ENCODE measurements around the gene FMNL2. TPM values are rescaled to one million over a fixed set of nuclear protein-coding genes. Genes with fewer than 3 reads are reported as not detected.

Gene FMNL2
- total RNA-seq, 2 experiments from 2014 or later = 0.46 to 0.64 TPM

DNA sequence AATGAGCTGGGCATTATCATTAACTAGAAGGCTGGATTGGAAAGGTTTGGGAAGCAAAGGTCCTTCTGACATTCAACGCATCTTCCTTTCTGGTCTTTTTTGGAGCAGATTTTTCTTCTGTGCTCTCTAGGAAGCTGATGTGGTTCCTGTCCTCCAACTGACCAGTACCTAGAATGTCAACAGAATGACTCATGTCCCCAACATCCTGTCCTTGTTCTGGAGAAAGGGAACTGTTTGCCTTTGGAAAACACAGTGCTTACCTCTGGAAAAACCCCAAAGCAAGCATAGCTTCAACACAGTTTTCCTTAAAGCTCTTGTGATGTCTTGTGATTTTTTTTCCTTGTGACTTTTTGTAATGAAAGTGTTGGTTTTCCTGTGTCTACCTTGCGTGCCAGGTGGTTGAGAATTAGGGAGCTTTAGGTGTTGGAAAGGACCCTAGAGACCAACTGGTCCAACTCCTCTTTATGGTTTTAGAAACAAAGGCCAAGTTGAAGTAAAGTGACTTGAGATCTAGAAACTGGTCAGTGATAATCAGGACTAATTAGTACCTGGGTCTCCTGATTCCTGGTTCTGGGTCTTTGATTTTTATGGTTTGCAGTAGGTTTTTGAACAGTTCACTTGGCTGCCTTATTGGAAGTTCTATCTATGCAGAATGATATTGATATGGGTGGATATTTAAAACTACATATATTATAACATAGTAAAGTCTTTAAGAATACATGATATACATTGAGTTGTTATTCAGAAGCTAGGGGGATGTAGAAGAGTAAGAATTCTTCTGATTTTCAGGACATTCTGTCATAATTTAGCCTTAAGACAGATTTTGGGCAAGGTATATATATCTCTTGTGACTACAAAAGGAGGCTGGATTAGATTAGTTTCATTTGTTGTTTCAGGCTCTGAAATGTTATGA is 70.5 kb downstream of the FMNL2 start:
- H3K36me3 Mint-ChIP-seq (ENCODE audit: low read depth) = no peaks in the 10 kb centered on the region
- DNase-seq = no peak
- no peak overlapping the region for H3K27ac Mint-ChIP-seq
- POLR2A ChIA-PET = no interaction called here
- CTCF ChIA-PET = interaction anchor here (1.1 kb wide), 1 partner anchor 9 kb away, joined by 3 read pairs; no protein-coding TSS in a partner anchor
- peaks cover 40% of the 10 kb centered on the region for H3K4me1 Mint-ChIP-seq
- no peaks in the 10 kb centered on the region for H3K9me3 Mint-ChIP-seq
- peaks cover 8% of the 10 kb centered on the region for H3K27me3 Mint-ChIP-seq
- H3K4me3 Mint-ChIP-seq = no peak overlapping the region

DNA sequence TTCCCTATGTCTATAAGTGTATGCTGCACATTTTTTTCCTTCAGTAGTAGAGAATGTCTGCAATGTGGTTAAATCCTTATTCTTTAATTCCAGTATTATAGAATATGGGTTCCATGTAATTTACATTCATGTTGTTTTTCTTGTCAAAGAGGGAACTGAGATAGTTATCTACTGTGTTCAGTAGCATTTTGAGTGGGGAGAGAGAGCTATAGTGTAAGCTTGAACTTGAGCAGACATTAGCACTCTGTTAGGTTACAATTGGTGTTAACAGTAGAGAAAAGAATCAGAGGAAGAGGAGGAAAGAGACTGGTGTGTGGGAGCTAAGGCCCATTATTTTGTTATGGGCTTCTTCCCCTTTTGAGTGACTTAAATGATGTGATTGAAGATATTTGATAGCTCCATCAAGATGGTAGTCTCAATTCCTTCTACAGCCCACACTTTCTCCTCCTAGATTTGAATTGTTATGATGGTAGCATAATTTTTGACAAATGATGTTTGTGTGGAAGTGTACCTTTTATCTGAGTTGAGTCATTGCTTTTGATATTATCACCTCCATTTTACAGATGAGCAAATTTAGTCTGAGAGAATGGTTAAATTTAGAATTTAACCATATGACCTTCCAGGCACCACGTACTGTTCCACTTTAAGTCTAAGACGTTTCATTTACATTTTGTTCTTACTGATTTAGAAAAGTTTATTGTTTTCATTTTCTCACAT is 71.3 kb downstream of the FMNL2 start:
- CTCF ChIA-PET = interaction anchor here (1.1 kb wide), 1 partner anchor 9 kb away, joined by 3 read pairs; no protein-coding TSS in a partner anchor

DNA sequence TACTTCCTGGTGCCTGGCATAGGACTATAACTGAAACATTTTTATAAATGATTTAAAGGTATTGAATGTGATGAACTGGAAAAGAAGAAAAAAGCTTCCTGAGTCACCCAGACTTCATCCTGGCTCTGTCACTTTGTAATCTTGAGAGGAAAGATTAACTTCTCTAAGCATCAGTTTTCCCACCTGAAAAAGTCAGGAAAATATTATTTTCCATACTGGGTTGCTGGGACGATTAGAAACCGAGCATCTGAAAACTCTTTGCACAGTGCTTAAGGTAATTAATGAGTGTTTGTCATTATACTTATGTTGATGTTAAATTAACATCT is 71.8 kb downstream of the FMNL2 start:
- Mint-ChIP-seq H3K36me3 (ENCODE audit: low read depth) (no peaks in the 10 kb centered on the region), H3K4me3 (peak overlapping the region; percentile 57), H3K27me3 (peaks cover 8% of the 10 kb centered on the region), H3K27ac (peak overlapping the region; percentile 51), H3K4me1 (peaks cover 38% of the 10 kb centered on the region), H3K9me3 (no peaks in the 10 kb centered on the region)
- no peak for DNase-seq
- ChIA-PET POLR2A (no interaction called here), CTCF (interaction anchor here (0.8 to 1.1 kb wide), 2 partner anchors 8 to 12 kb away, joined by 3 read pairs; no protein-coding TSS in a partner anchor)

More for the DNA sequence above, 71.3 kb downstream of the FMNL2 start:
- POLR2A ChIA-PET = no interaction called here
- H3K9me3 Mint-ChIP-seq = no peaks in the 10 kb centered on the region
- H3K36me3 Mint-ChIP-seq (ENCODE audit: low read depth) = no peaks in the 10 kb centered on the region
- peaks cover 8% of the 10 kb centered on the region for H3K27me3 Mint-ChIP-seq
- H3K4me1 Mint-ChIP-seq = peaks cover 40% of the 10 kb centered on the region
- H3K4me3 Mint-ChIP-seq = no peak overlapping the region
- no peak overlapping the region for H3K27ac Mint-ChIP-seq
- DNase-seq = no peak

DNA sequence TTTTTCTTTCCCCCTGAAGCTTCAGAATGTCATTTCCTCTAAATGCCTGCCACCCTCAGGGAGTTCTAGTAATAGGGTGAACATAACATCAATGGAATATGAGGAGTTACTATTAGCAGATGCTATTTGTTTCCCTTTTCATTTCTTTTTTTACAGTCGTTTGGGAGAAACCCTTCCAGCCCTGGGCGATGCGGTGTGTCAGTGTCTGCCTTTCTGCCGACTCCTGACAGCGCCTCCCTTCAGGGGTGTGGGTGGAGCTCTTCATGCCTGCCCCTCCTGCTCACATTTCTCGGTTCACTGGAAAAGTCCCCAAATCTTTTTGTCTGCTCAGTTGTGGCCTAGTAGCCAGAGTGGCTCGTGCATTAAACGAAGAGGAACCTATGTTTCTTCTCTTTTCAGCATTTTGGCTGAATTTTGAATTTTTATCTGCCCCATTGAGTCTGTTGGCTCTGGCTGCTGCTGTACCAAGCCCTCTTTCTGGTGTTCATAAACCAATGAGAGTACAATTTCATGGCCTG is 72.3 kb downstream of the FMNL2 start:
- POLR2A ChIA-PET = no interaction called here

DNA sequence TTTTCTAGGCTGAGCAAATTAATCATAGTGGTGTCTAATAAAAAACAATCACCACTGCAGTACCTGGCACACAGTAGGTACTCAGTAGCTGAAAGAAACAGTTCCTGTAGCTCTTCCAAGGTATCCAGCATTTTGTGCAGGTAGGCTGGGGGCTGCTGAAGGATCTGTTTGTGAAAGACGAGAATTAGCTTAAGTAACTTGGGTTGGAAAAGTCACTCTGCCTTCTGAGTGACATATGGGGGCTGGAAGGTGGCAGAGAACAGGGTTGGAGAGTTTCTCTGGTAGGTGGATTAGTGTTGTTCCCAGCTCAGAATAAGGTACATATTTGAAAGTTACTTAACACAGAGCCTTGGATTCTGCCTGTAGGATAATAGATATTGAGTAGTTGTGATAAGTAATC is 72.8 kb downstream of the FMNL2 start:
- CTCF ChIA-PET = no interaction called here
- Mint-ChIP-seq H3K9me3 (no peaks in the 10 kb centered on the region), H3K4me3 (no peak overlapping the region), H3K4me1 (peaks cover 32% of the 10 kb centered on the region), H3K27ac (no peak overlapping the region), H3K27me3 (peaks cover 8% of the 10 kb centered on the region), H3K36me3 (ENCODE audit: low read depth) (no peaks in the 10 kb centered on the region)
- POLR2A ChIA-PET = no interaction called here
- DNase-seq = no peak

More for the DNA sequence above, 72.3 kb downstream of the FMNL2 start:
- Mint-ChIP-seq H3K36me3 (ENCODE audit: low read depth) (no peaks in the 10 kb centered on the region), H3K27me3 (peaks cover 8% of the 10 kb centered on the region), H3K9me3 (no peaks in the 10 kb centered on the region), H3K4me1 (peaks cover 38% of the 10 kb centered on the region), H3K27ac (peak overlapping the region; percentile 51), H3K4me3 (peak overlapping the region; percentile 57)
- peak; percentile 19 for DNase-seq
- CTCF ChIA-PET = interaction anchor here (0.8 kb wide), 1 partner anchor 12 kb away, joined by 3 read pairs; no protein-coding TSS in a partner anchor

DNA sequence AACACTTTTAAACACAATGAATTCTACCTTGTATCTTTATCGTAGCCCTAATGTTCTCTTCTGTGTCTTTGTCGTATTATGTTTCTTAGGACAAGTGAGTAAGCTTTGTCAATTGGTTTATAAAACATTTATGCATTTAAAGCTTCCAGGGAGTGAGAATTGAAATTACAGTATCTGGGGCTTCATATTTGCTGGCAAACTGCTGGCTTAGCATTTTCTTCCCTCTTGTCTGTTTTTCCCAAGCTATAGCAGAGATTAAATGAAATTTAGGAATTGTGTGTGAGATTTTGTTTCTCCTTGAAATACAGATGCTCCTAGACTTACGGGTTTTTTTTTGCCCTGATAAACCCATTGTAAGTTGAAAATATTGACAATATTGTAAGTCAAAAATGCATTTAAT is 73.3 kb downstream of the FMNL2 start:
- Mint-ChIP-seq H3K27ac (no peak overlapping the region), H3K9me3 (no peaks in the 10 kb centered on the region), H3K4me1 (peaks cover 28% of the 10 kb centered on the region), H3K4me3 (no peak overlapping the region), H3K27me3 (peaks cover 12% of the 10 kb centered on the region), H3K36me3 (ENCODE audit: low read depth) (no peaks in the 10 kb centered on the region)
- ChIA-PET CTCF (interaction anchor here (1.7 kb wide), 1 partner anchor 66 kb away, joined by 4 read pairs; no protein-coding TSS in a partner anchor), POLR2A (no interaction called here)
- DNase-seq = no peak

DNA sequence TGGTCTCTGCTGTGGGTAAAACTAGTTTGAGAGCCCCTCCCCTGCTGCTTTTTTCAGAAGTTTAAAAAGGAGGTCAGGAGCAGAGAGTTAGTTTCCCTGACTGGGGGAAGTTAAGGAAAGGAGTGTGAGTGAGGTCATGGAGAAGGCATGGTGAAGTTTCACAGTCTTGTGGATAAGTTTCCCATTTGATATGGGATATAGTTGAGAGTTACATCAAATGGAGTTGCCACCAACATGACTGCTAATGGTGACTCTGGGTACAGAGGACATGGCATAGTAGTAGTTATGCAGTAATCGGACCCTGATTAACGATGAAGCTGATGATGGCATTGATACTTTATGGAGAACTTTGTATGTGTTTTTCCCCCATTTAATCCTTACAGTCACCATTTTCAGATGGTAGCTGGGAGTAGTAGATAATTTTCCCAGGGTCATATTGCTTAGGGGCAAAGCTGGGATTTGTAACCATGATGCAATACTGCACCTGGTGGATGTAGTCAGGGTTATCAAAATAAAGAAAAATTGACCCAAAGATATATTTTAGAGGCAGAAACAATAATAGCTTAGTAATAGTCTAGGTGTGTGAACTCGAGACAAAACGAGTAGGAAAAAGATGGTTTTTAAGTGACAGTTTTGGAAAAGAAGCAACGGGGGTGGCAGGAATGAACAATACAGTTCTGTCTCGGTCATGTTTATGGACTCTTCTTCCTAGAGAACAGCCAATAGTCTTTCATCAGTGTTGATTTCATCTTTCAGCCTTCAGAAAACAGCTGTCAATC is 74.6 kb downstream of the FMNL2 start:
- Mint-ChIP-seq H3K27ac (no peak overlapping the region), H3K4me1 (peaks cover 20% of the 10 kb centered on the region), H3K36me3 (ENCODE audit: low read depth) (no peaks in the 10 kb centered on the region), H3K4me3 (no peak overlapping the region), H3K9me3 (no peaks in the 10 kb centered on the region), H3K27me3 (peaks cover 12% of the 10 kb centered on the region)
- no peak for DNase-seq
- POLR2A ChIA-PET = no interaction called here
- CTCF ChIA-PET = interaction anchor here (1.0 to 1.7 kb wide), 2 partner anchors 24 to 65 kb away, joined by 3 to 4 read pairs; no protein-coding TSS in a partner anchor

DNA sequence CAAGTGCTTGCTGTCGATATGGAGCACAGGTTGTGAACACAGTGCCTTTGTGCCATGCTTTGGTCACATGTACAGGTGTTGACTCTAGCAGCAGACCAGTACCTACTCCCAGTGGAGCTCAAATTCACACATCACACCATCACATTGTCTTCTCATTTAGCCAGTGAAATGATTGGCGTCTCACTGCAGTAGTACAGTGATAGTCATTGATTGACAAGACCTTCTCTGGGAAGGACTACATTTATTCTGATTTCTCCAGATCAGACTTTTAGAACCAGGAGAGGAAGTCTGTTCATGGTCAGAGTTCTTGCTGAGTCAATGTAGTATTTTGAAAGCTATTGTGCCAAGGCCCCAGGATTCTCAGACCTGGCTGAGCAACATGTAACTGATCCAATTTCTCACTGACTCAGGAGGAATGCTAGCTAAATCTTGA is 75.2 kb downstream of the FMNL2 start:
- Mint-ChIP-seq H3K36me3 (ENCODE audit: low read depth) (no peaks in the 10 kb centered on the region), H3K4me1 (peaks cover 23% of the 10 kb centered on the region), H3K27ac (no peak overlapping the region), H3K27me3 (peaks cover 14% of the 10 kb centered on the region), H3K9me3 (no peaks in the 10 kb centered on the region), H3K4me3 (no peak overlapping the region)
- ChIA-PET CTCF (no interaction called here), POLR2A (no interaction called here)
- DNase-seq = no peak

DNA sequence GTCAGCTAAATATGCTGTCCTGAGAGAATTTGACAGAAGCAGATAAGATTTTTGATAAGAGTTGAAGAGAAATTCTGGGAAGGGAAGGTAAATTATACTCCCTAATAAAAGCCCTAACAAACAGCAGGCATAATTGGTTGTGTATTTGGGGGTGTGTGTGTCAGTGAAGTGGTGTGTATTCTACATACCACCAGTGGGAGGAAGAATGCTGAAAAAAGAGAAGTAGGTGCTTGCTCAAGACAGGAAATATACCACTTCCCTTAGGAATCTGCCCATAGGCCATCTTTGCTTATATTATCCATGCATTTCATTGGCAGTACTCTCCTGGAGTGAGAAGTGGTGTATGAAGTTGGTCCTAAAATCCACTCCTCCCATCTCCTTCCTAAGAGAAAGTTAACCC is 76.2 kb downstream of the FMNL2 start:
- no peak overlapping the region for H3K27ac Mint-ChIP-seq
- ChIA-PET CTCF (no interaction called here), POLR2A (no interaction called here)
- H3K4me1 Mint-ChIP-seq = peaks cover 21% of the 10 kb centered on the region
- H3K27me3 Mint-ChIP-seq = peaks cover 14% of the 10 kb centered on the region
- no peak for DNase-seq
- H3K9me3 Mint-ChIP-seq = no peaks in the 10 kb centered on the region
- no peaks in the 10 kb centered on the region for H3K36me3 Mint-ChIP-seq (ENCODE audit: low read depth)
- no peak overlapping the region for H3K4me3 Mint-ChIP-seq

DNA sequence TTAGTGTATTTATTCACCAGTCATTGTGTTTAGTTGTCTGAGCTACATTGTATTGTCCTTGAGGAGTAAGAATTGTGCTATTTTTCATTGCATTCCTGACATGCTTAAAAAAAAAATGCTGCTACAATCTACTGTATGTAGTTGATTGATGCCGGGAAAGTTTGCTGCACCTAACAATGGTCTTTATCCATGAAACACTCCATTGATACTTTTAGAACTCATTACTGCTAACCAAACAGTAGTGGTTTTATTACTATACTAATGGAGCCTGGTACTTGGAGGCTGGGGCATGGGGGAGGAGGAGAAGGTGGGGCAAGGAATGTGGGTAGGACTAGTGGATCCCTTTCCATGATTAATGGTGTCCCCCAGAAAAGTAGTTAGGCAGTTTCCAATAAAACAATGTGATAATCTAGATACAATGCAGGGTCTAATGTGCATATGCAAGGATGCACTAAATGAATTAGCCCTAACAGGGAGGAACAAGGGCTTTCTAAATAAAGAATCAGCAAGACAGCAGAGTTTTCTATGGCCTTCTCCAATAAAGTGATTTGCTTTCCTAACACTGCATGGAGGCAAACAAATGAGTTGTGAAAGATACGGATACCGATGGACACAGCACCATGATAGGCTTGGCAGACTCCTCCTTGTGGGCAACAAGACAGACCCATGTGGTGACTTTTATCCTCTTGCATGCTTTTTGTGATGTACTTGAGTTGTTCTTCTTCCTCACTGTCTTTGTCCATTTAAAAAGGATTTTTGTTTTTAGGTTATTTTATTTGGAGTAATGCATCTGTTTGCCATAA is 78.5 kb downstream of the FMNL2 start:
- ChIA-PET POLR2A (no interaction called here), CTCF (interaction anchor here (0.6 kb wide), 1 partner anchor 259 kb away, joined by 3 read pairs; no protein-coding TSS in a partner anchor)

DNA sequence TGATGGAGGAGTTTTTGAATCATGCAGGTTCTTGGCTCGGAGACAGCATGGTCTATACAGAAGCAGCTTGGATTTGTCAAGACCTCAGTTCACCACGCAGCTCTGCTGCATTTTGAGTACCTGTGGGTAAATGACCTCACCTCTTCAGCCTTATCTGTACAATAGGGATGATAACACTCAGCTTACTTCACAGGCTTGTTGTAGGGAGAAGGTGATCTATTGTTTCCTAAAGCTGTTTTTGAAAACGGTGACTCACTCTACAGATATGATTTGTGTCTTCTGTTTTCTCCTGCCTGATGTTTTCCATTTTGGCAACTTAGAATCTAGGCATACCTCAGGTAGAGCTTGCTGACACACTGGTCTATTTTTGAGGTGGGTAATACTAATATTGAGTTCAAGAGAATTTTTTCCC is 80.3 kb downstream of the FMNL2 start:
- Mint-ChIP-seq H3K36me3 (ENCODE audit: low read depth) (no peaks in the 10 kb centered on the region), H3K27ac (no peak overlapping the region), H3K9me3 (no peaks in the 10 kb centered on the region), H3K27me3 (peaks cover 13% of the 10 kb centered on the region), H3K4me1 (peaks cover 11% of the 10 kb centered on the region), H3K4me3 (no peak overlapping the region)
- ChIA-PET POLR2A (no interaction called here), CTCF (interaction anchor here (0.6 to 1.0 kb wide), 3 partner anchors 9 to 239 kb away, joined by 3 read pairs; no protein-coding TSS in a partner anchor)
- no peak for DNase-seq

More for the DNA sequence above, 78.5 kb downstream of the FMNL2 start:
- Mint-ChIP-seq H3K9me3 (no peaks in the 10 kb centered on the region), H3K36me3 (ENCODE audit: low read depth) (no peaks in the 10 kb centered on the region), H3K27ac (no peak overlapping the region), H3K4me1 (peaks cover 8% of the 10 kb centered on the region), H3K27me3 (peaks cover 12% of the 10 kb centered on the region), H3K4me3 (no peak overlapping the region)
- no peak for DNase-seq

DNA sequence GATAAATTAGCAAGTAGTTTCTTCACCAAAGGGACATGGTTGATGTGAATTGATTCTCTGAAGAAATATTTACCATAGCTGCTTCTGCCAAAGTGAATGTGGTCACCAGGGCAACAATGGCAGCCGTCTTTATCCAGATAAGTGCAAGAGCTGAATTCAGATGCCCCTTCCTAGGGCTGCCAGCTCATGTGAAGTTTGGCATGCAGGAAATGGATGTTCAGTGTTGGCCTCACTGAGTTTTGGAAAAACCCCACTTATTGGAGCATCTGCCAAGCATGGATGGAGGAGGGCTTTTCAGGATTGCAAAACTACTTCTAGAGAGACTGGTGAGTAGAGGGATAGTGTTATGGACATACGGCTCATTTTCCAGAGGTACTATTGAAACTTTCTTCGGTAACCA is 80.8 kb downstream of the FMNL2 start:
- ChIA-PET POLR2A (no interaction called here), CTCF (interaction anchor here (0.7 kb wide), 1 partner anchor 12 kb away, joined by 3 read pairs; no protein-coding TSS in a partner anchor)
- H3K9me3 Mint-ChIP-seq = no peaks in the 10 kb centered on the region
- no peaks in the 10 kb centered on the region for H3K36me3 Mint-ChIP-seq (ENCODE audit: low read depth)
- no peak overlapping the region for H3K27ac Mint-ChIP-seq
- H3K4me3 Mint-ChIP-seq = no peak overlapping the region
- peaks cover 17% of the 10 kb centered on the region for H3K27me3 Mint-ChIP-seq
- DNase-seq = no peak
- H3K4me1 Mint-ChIP-seq = peaks cover 11% of the 10 kb centered on the region

All from activated CD4-positive, alpha-beta T cell treated with anti-CD3 and anti-CD28 coated beads, Interleukin-2, amount 10 ng/mL, durations not matched to agents 7 days and 5 days (primary cell).